Hepatocyte (in vitro differentiated cells): ENCODE results near the gene TTF2. TPM values are rescaled to one million over a fixed set of nuclear protein-coding genes. Genes with fewer than 3 reads are reported as not detected.

Experiments
- DNase-seq: peaks from one replicate; pipeline ENCODE4 v3.0.0-alpha.2; 2016; ENCODE audit warnings: low spot score
- H2AFZ ChIP-seq: fragments of 200-600 bp; sonication (generic); 2 replicates; pipeline ENCODE4 v1.6.0; 2016; ENCODE audit warnings: antibody characterized with exemption, mild to moderate bottlenecking
- H3K27ac ChIP-seq: fragments of 200-600 bp; sonication (generic); 2 replicates; pipeline ENCODE4 v1.5.1; 2016; ENCODE audit warnings: mild to moderate bottlenecking
- H3K27me3 ChIP-seq: fragments of 200-600 bp; sonication (generic); 2 replicates; pipeline ENCODE4 v1.6.1; 2016
- H3K36me3 ChIP-seq: fragments of 200-600 bp; sonication (generic); replicated peaks from 2 replicates; pipeline ENCODE4 v1.5.1; 2016; ENCODE audit warnings: low read depth; ENCODE audit not compliant: insufficient read depth
- H3K4me1 ChIP-seq: fragments of 200-600 bp; sonication (generic); 2 replicates; pipeline ENCODE4 v1.5.1; 2016; ENCODE audit warnings: mild to moderate bottlenecking, moderate library complexity; ENCODE audit not compliant: insufficient read depth
- H3K4me2 ChIP-seq: fragments of 200-600 bp; sonication (generic); 2 replicates; pipeline ENCODE4 v1.6.0; 2016
- H3K4me3 ChIP-seq: fragments of 200-600 bp; sonication (generic); 2 replicates; pipeline ENCODE4 v1.5.1; 2016; ENCODE audit warnings: mild to moderate bottlenecking
- H3K79me2 ChIP-seq: fragments of 200-600 bp; sonication (generic); 2 replicates; pipeline ENCODE4 v1.6.0; 2017; ENCODE audit warnings: mild to moderate bottlenecking
- H3K9me2 ChIP-seq: fragments of 200-600 bp; sonication (generic); replicated peaks from 2 replicates; pipeline ENCODE4 v1.6.0; 2017; ENCODE audit warnings: mild to moderate bottlenecking; ENCODE audit not compliant: insufficient read depth
- H3K9me3 ChIP-seq: fragments of 200-600 bp; sonication (generic); 2 replicates; pipeline ENCODE4 v1.5.1; 2016; ENCODE audit warnings: low read depth, mild to moderate bottlenecking
- H4K20me1 ChIP-seq: fragments of 200-600 bp; sonication (generic); 2 replicates; pipeline ENCODE4 v1.6.0; 2016; ENCODE audit warnings: mild to moderate bottlenecking; ENCODE audit not compliant: insufficient read depth, poor library complexity, severe bottlenecking
- CTCF ChIP-seq: fragments of 200-600 bp; sonication (generic); IDR thresholded peaks from 2 replicates; pipeline ENCODE4 v1.5.1; 2016; ENCODE audit warnings: antibody characterized with exemption, mild to moderate bottlenecking; ENCODE audit not compliant: poor library complexity
- EZH2 ChIP-seq: fragments of 200-600 bp; sonication (generic); IDR thresholded peaks from 2 replicates; pipeline ENCODE4 v1.6.1; 2016; ENCODE audit warnings: antibody characterized with exemption, mild to moderate bottlenecking, borderline replicate concordance
- EZH2phosphoT487 ChIP-seq: fragments of 200-600 bp; sonication (generic); IDR thresholded peaks from one replicate; pipeline ENCODE4 v1.6.1; 2018; ENCODE audit warnings: antibody characterized with exemption, mild to moderate bottlenecking, low read depth, moderate library complexity; ENCODE audit not compliant: unreplicated experiment, severe bottlenecking
- WGBS: methylation state at CpG from one replicate; pipeline ENCODE4 v1.1.6; 2016; ENCODE audit warnings: low lambda C conversion rate; ENCODE audit errors: missing lambda C conversion rate; 5-methylcytosine and 5-hydroxymethylcytosine counted together
- polyA plus RNA-seq: library from polyadenylated mRNA; unstranded; fragments of >200 nt; fragmentation: Nextera tagmentation; extraction: Ambion mirVana; gene quantifications from 2 replicates; pipeline ENCODE4 v1.2.1, GENCODE V29; 2016
- total RNA-seq: library from RNA; depleted of rRNA; stranded (reverse); fragments of >200 nt; gene quantifications from 2 replicates; pipeline ENCODE4 v1.2.3, GENCODE V29; 2014

The TTF2 gene
- total and polyA plus RNA-seq, 2 experiments from 2014 or later, result 13.8 to 14.3 TPM

- Histone ChIP-seq H2AFZ (no peak overlapping the region), H3K4me3 (no peak overlapping the region), H3K9me3 (no peaks in the 10 kb centered on the region), H3K36me3 (no peaks in the 10 kb centered on the region), H3K9me2 (no peaks in the 10 kb centered on the region), H3K27ac (no peak overlapping the region), H3K4me1 (no peaks in the 10 kb centered on the region), H3K27me3 (no peaks in the 10 kb centered on the region), H4K20me1 (no peaks in the 10 kb centered on the region), H3K79me2 (no peaks in the 10 kb centered on the region), H3K4me2 (no peak overlapping the region)
- TF ChIP-seq EZH2phosphoT487, result no peak
- TF ChIP-seq CTCF, result no peak
- no peak for TF ChIP-seq EZH2
- 66% methylated on average over 2 of the region's 2 CpGs for WGBS
- no peak for DNase-seq
These were observed 14.5 kb upstream of the TTF2 start for GRCh38 chr1:117045644-117046043.

GRCh38 chr1:117046781-117047180 lies 13.3 kb upstream of the TTF2 start:
- no peak for DNase-seq
- no peaks in the 10 kb centered on the region for H4K20me1 ChIP-seq
- no peaks in the 10 kb centered on the region for H3K36me3 ChIP-seq
- H3K9me2 ChIP-seq, result no peaks in the 10 kb centered on the region
- H3K27me3 ChIP-seq, result no peaks in the 10 kb centered on the region
- H3K4me2 ChIP-seq, result no peak overlapping the region
- H3K4me1 ChIP-seq, result no peaks in the 10 kb centered on the region
- TF ChIP-seq EZH2phosphoT487 (no peak), CTCF (no peak), EZH2 (no peak)
- no peaks in the 10 kb centered on the region for H3K79me2 ChIP-seq
- no peak overlapping the region for H3K4me3 ChIP-seq
- H3K27ac ChIP-seq, result no peak overlapping the region
- WGBS, result 80% methylated on average over 4 of the region's 4 CpGs
- H2AFZ ChIP-seq, result no peak overlapping the region
- H3K9me3 ChIP-seq, result no peaks in the 10 kb centered on the region

- no peaks in the 10 kb centered on the region for H3K27me3 ChIP-seq
- no peak overlapping the region for H2AFZ ChIP-seq
- H3K4me3 ChIP-seq, result no peak overlapping the region
- H3K9me3 ChIP-seq, result no peaks in the 10 kb centered on the region
- no peaks in the 10 kb centered on the region for H3K79me2 ChIP-seq
- TF ChIP-seq CTCF, result no peak
- no peak for TF ChIP-seq EZH2phosphoT487
- no peak for TF ChIP-seq EZH2
- no peak for DNase-seq
- no peak overlapping the region for H3K27ac ChIP-seq
- H3K4me2 ChIP-seq, result no peak overlapping the region
- H3K4me1 ChIP-seq, result no peaks in the 10 kb centered on the region
- H4K20me1 ChIP-seq, result no peaks in the 10 kb centered on the region
- H3K36me3 ChIP-seq, result no peaks in the 10 kb centered on the region
- H3K9me2 ChIP-seq, result no peaks in the 10 kb centered on the region
- WGBS, result 93% methylated on average over 2 of the region's 2 CpGs
These were observed 12.9 kb upstream of the TTF2 start for GRCh38 chr1:117047271-117047670.

GRCh38 chr1:117049857-117050256 lies 10.3 kb upstream of the TTF2 start:
- WGBS, result 94% methylated on average over 3 of the region's 5 CpGs
- Histone ChIP-seq H3K27me3 (no peaks in the 10 kb centered on the region), H3K4me1 (no peaks in the 10 kb centered on the region), H3K79me2 (no peaks in the 10 kb centered on the region), H3K4me2 (no peak overlapping the region), H3K36me3 (no peaks in the 10 kb centered on the region), H2AFZ (no peak overlapping the region), H3K27ac (no peak overlapping the region), H3K9me3 (no peaks in the 10 kb centered on the region), H4K20me1 (no peaks in the 10 kb centered on the region), H3K4me3 (no peak overlapping the region), H3K9me2 (no peaks in the 10 kb centered on the region)
- no peak for DNase-seq
- no peak for TF ChIP-seq CTCF
- TF ChIP-seq EZH2phosphoT487, result no peak
- no peak for TF ChIP-seq EZH2
